Tibial nerve (tissue), 4 donors: Measurements from ENCODE around the gene KAZN.

ENCODE experiments used
- EP300 ChIP-seq, 2 donors: sonication (generic); formaldehyde crosslinking; IDR thresholded peaks; one replicate each; pipeline ENCODE4 v1.6.1; 2017; ENCODE audit warnings: antibody characterized with exemption in 2 of 2, mild to moderate bottlenecking in 1 of 2
- TF ChIP-seq, protein P1 (sequence below), 5 experiments: fragments of 200-600 bp in 3 of 5; fragments of 450-650 bp in 2 of 5; sonication (generic) in 3 of 5; IDR thresholded peaks; one replicate each; pipeline ENCODE4 v1.5.1; 2016 to 2019; ENCODE audit warnings: antibody characterized with exemption in 5 of 5, mild to moderate bottlenecking in 3 of 5, moderate library complexity in 2 of 5

- TF ChIP-seq, protein P1, sequence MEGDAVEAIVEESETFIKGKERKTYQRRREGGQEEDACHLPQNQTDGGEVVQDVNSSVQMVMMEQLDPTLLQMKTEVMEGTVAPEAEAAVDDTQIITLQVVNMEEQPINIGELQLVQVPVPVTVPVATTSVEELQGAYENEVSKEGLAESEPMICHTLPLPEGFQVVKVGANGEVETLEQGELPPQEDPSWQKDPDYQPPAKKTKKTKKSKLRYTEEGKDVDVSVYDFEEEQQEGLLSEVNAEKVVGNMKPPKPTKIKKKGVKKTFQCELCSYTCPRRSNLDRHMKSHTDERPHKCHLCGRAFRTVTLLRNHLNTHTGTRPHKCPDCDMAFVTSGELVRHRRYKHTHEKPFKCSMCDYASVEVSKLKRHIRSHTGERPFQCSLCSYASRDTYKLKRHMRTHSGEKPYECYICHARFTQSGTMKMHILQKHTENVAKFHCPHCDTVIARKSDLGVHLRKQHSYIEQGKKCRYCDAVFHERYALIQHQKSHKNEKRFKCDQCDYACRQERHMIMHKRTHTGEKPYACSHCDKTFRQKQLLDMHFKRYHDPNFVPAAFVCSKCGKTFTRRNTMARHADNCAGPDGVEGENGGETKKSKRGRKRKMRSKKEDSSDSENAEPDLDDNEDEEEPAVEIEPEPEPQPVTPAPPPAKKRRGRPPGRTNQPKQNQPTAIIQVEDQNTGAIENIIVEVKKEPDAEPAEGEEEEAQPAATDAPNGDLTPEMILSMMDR (IDR thresholded peaks at IDR 0.05), result no peak
- TF ChIP-seq EP300 (IDR thresholded peaks at IDR 0.05), result no peak
Measured at GRCh38 chr1:14955976-14956375, 357.5 kb downstream of the KAZN start.
